ENCODE data around the gene TACC2. TPM values are rescaled to one million over a fixed set of nuclear protein-coding genes. Genes with fewer than 3 reads are reported as not detected.

The TACC2 gene
- total RNA-seq, 4 donors from 2014 or later = 46.5 to 106 (median 71.6) TPM

- WGBS, 2 donors = 81 to 86% methylated on average over 9 to 13 of the region's 13 CpGs
- no peaks in the 10 kb centered on the region for H3K27me3 ChIP-seq
- H3K9me3 ChIP-seq = no peaks in the 10 kb centered on the region
- peaks cover 2 to 46% (median 32%) of the 10 kb centered on the region in 3 donors for H3K4me1 ChIP-seq
- peaks cover 0 to 73% (median 0%) of the 10 kb centered on the region in 3 donors for H3K36me3 ChIP-seq
- DNase-seq = no peak
- no peak overlapping the region for H3K27ac ChIP-seq
- no peak for TF ChIP-seq CTCF (IDR thresholded peaks at IDR 0.05)
- TF ChIP-seq POLR2A (IDR thresholded peaks at IDR 0.05) = no peak
- intact Hi-C loops (cut with DNase I) = no loop called here
- H3K4me3 ChIP-seq = no peak overlapping the region
Observed at GRCh38 chr10:122135251-122136025, 146.5 kb downstream of the TACC2 start.

- Histone ChIP-seq H3K27me3 (no peaks in the 10 kb centered on the region), H3K4me1 (peaks cover 19 to 58% (median 53%) of the 10 kb centered on the region in 3 donors), H3K27ac (peak overlapping the region; percentile 30 to 89 (median 79)), H3K9me3 (no peaks in the 10 kb centered on the region), H3K4me3 (no peak overlapping the region), H3K36me3 (peaks cover 0 to 62% (median 0%) of the 10 kb centered on the region in 3 donors)
- WGBS, 2 donors = 65 to 66% methylated on average over 16 of the region's 16 CpGs
- intact Hi-C loops (cut with DNase I) = no loop called here
- no peak for DNase-seq
- TF ChIP-seq POLR2A (IDR thresholded peaks at IDR 0.05) (no peak), CTCF (IDR thresholded peaks at IDR 0.05) (no peak)
Observed at GRCh38 chr10:122138831-122139625, 150.1 kb downstream of the TACC2 start.

- intact Hi-C loops (cut with DNase I) = no loop called here
- Histone ChIP-seq H3K4me3 (no peak overlapping the region), H3K27ac (peak overlapping the region; percentile 71 to 89 (median 79)), H3K9me3 (no peaks in the 10 kb centered on the region), H3K4me1 (peaks cover 19 to 63% (median 54%) of the 10 kb centered on the region in 3 donors), H3K27me3 (no peaks in the 10 kb centered on the region), H3K36me3 (peaks cover 0 to 62% (median 0%) of the 10 kb centered on the region in 3 donors)
- WGBS, 2 donors = 65 to 69% methylated on average over 4 to 8 of the region's 10 CpGs
- no peak for DNase-seq
- TF ChIP-seq CTCF (IDR thresholded peaks at IDR 0.05) = no peak
- TF ChIP-seq POLR2A (IDR thresholded peaks at IDR 0.05) = no peak
Observed at GRCh38 chr10:122139627-122140170, 150.7 kb downstream of the TACC2 start.

- no peaks in the 10 kb centered on the region for H3K9me3 ChIP-seq
- 48 to 55% methylated on average over 4 to 5 of the region's 9 CpGs for WGBS, 2 donors
- peaks cover 0 to 62% (median 0%) of the 10 kb centered on the region in 3 donors for H3K36me3 ChIP-seq
- no peak for DNase-seq
- peak overlapping the region in 1 of 4 donors; percentile 4 for H3K4me3 ChIP-seq
- H3K27me3 ChIP-seq = no peaks in the 10 kb centered on the region
- TF ChIP-seq CTCF (IDR thresholded peaks at IDR 0.05) (no peak), POLR2A (IDR thresholded peaks at IDR 0.05) (no peak)
- H3K27ac ChIP-seq = peak overlapping the region; percentile 71 to 89 (median 79)
- H3K4me1 ChIP-seq = peaks cover 19 to 63% (median 54%) of the 10 kb centered on the region in 3 donors
- intact Hi-C loops (cut with DNase I) = no loop called here
Observed at GRCh38 chr10:122140461-122140902, 151.5 kb downstream of the TACC2 start.
